GM12865 (cell line): Measurements from ENCODE around the gene B3GLCT.
"Not testable (repeated sequence)": the region's sequence is repeated elsewhere in the genome, so short reads cannot be mapped to it uniquely, and the experiment has no call there.

ENCODE experiments used
- DNase-seq: peaks from one replicate; pipeline ENCODE4 v3.0.0; 2010; ENCODE audit warnings: low read depth
- H3K4me3 ChIP-seq: 2 replicates; pipeline ENCODE4 v1.5.1; 2011; ENCODE audit warnings: mild to moderate bottlenecking, low read depth, low read length, control low read depth
- TF ChIP-seq, protein P1 (sequence below): IDR thresholded peaks from 2 replicates; pipeline ENCODE4 v1.5.1; 2011; ENCODE audit warnings: low read length, control low read depth, low read depth, inconsistent platforms; ENCODE audit not compliant: insufficient read depth; ENCODE audit errors: missing control alignments

Gene B3GLCT

DNA sequence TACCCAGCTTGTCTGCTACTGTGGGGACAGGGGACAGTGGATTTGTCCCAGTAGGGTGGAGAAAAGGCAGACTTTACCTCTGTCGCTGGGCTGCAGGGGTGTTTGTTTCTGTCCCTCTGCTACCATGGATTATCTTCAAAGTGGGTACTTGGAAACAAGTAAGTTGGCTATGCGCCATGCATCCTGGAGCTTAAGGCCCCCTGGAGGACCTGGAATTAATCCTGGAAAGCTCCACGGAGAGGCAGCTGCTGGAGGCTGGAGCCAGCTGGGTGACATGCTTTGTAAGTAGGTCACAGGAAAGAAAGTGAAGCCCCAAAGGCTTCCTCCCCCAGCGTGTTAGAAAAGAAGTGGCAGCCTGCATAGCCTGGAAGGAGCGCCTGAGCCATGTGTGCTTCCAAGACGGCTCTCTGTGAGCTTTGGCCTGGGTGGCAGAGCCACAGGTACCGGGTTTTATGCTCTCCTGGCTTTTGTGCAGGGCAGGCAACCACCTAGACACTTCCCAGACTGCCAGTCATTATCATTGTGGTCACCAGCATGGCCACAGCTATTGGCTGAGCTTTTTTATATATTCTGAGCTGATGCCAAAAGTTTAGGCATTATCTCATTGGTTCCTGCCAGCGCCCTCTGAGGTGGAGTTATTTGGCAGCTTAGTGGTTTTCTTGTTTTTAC lies 9.5 kb downstream of the B3GLCT start:
- no peak for DNase-seq
- TF ChIP-seq, protein P1, sequence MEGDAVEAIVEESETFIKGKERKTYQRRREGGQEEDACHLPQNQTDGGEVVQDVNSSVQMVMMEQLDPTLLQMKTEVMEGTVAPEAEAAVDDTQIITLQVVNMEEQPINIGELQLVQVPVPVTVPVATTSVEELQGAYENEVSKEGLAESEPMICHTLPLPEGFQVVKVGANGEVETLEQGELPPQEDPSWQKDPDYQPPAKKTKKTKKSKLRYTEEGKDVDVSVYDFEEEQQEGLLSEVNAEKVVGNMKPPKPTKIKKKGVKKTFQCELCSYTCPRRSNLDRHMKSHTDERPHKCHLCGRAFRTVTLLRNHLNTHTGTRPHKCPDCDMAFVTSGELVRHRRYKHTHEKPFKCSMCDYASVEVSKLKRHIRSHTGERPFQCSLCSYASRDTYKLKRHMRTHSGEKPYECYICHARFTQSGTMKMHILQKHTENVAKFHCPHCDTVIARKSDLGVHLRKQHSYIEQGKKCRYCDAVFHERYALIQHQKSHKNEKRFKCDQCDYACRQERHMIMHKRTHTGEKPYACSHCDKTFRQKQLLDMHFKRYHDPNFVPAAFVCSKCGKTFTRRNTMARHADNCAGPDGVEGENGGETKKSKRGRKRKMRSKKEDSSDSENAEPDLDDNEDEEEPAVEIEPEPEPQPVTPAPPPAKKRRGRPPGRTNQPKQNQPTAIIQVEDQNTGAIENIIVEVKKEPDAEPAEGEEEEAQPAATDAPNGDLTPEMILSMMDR = no peak
- no peak overlapping the region for H3K4me3 ChIP-seq

DNA sequence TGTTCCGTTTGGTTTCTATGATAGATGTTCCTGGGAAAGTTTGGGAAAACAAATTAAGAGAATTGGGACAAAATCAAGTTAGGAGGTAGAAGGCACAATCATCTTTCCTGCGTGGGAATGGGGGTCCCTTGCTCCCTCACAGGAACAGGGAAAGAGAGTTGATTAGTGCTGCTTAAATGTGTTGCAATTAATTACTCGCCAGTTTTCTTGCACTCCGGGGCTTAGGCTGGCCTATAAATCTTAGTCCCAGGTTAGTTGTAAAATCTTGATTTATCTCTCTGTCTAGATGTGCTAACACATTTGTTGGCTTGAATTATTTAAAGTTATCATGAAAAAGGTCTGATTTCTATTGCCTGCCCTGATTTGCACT lies 10.1 kb downstream of the B3GLCT start:
- TF ChIP-seq, protein P1 = no peak
- no peak overlapping the region for H3K4me3 ChIP-seq
- DNase-seq = no peak

DNA sequence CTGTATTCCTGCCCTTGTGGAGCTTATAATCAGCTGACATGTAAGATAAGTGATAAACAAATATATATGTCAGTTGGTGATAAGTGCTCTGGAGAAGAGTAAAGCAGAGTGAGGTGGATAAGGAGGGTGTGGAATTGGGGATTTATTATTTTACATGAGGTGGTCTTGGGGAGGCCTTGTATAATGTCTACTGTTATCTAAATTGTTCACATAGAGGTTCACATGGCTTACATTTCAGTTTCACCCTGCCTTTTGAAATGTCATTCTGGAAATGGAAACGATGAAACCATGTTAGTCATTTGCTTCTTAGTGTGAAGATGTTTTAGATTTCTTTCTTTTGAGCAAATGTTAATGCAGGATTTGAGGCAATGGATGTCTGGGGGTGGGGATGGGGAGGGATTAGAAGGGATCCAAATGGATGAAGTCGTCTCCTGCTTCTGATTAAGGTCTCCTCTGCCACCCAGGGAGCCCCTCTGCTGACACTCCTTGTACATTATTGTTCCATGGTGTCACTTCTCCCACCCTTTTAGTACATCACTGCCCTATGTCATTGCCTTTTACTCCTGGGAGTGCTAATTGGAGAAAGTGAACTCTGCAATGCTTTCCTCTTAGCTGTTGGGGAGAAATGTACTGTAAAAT lies 14.0 kb downstream of the B3GLCT start:
- H3K4me3 ChIP-seq = no peak overlapping the region
- TF ChIP-seq, protein P1 = no peak
- no peak for DNase-seq

DNA sequence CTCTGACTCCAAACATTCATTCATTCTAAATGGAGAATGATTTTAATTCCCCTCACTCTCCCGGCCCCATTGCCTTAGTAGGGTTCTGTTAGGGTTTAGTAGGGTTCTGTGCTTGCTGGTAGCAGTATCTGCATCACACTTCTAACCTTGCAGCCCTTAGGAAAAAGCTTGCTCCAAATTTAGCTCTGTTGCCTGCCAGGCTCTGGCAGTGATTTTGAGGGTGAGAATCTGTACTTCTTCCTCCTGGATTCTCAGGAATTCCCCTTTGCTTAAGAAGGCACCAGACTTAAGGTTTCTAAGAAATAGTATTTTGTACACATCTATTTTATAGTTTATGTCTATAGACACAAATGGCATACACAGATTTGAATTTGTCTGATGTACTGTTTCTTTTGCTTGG lies 14.7 kb downstream of the B3GLCT start:
- no peak for DNase-seq
- TF ChIP-seq, protein P1 = no peak
- no peak overlapping the region for H3K4me3 ChIP-seq

DNA sequence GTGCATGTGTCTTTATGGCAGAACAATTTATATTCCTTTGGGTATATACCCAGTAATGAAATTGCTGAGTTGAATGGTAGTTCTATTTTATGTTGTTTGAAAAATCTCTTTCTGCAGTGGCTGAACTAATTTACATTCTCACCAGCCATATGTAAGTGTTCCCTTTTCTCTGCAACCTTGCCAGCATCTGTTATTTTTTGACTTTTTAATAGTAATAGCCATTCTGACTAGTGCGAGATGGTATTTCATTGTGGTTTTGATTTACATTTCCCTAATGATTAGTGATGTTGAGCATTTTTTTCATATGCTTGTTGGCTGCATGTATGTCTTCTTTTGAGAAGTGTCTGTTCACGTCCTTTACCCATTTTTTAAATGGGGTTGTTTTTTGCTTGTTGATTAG lies 17.1 kb downstream of the B3GLCT start:
- DNase-seq, H3K4me3 ChIP-seq: not testable (repeated sequence)

DNA sequence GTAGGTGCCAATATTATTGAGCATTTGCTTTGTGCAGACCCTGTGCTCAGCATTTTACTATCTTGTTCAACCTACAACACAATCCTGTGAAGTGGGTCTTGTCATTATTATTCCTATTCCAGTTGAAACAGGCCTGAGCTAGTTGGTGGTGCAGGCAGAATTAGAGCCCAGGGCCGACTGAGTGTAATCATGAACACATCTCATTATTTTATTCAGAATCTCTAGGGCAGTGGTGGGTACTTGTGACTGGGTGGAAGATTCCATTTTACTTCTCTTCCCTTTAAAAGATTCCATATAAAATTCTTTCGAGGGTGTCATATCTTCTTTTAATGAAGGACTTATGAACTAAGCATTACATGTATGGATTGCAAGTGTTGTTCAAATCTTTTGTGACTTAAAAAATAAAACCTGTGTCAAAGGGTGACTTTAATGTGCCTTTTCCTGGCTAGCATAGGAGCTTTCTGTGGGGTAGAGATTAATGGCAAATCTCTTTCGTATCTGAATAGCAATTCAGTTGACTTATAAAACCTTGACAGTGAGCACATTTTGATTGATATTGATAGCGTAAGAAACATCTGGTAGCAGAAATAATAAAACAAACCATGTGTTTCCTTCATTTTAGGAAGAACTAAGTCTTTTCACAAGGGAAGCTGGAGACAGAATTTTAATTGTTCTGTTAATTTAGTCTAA lies 20.3 kb downstream of the B3GLCT start:
- no peak overlapping the region for H3K4me3 ChIP-seq
- TF ChIP-seq, protein P1 = no peak
- no peak for DNase-seq

DNA sequence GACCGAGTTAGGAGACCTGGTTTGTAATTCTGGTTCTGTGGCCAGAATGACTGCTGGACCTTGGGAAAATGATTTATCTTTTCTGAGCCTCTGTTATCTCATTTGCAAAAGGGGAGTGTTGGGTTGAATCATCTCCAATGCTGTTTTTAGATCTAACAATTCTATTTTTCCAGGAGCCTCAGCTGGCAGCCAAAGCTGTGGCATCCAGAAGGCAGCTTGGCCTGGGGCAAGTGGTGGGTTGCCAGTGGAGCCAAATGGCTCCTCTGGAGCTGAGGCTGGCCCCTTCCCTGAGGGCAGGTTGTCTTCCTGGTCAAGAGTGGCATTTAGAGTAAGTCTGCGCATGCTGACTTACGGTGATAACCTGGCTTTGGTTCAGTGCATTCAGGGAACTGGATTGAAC lies 21.3 kb downstream of the B3GLCT start:
- no peak overlapping the region for H3K4me3 ChIP-seq
- TF ChIP-seq, protein P1 = no peak
- DNase-seq = no peak
